Ovary (tissue), 9 donors: Measurements from ENCODE around the gene INPP5D. TPM values are rescaled to one million over a fixed set of nuclear protein-coding genes. Genes with fewer than 3 reads are reported as not detected.

Experiments used
- DNase-seq, 5 donors: peaks; one replicate each; pipeline ENCODE4 v3.0.0-alpha.2; 2019 to 2020
- H3K27ac ChIP-seq, 2 donors: fragments of 200-600 bp; one replicate each; pipeline versions ENCODE4 v1.5.1 to v1.8.0; 2019 to 2022
- H3K27me3 ChIP-seq: fragments of 200-600 bp; one replicate; pipeline ENCODE4 v1.8.0; 2022
- H3K36me3 ChIP-seq: fragments of 200-600 bp; sonication (generic); one replicate; pipeline ENCODE4 v1.5.1; 2019
- H3K4me1 ChIP-seq: one replicate; pipeline ENCODE4 v1.8.1; 2013; ENCODE audit warnings: mild to moderate bottlenecking, moderate library complexity; ENCODE audit not compliant: insufficient read depth
- H3K4me3 ChIP-seq: fragments of 200-600 bp; sonication (generic); one replicate; pipeline ENCODE4 v1.5.1; 2017
- H3K9me3 ChIP-seq, 2 donors: fragments of 200-600 bp in 1 of 2; sonication (generic) in 1 of 2; one replicate each; pipeline versions ENCODE4 v1.5.1 to v1.8.1; 2013 to 2019; ENCODE audit warnings: mild to moderate bottlenecking in 1 of 2, moderate library complexity in 1 of 2
- EP300 ChIP-seq: sonication (generic); formaldehyde crosslinking; IDR thresholded peaks from one replicate; pipeline ENCODE4 v1.6.1; 2017; ENCODE audit warnings: antibody characterized with exemption
- POLR2A ChIP-seq: fragments of 450-650 bp; IDR thresholded peaks from one replicate; pipeline ENCODE4 v1.6.1; 2017; ENCODE audit warnings: antibody characterized with exemption, mild to moderate bottlenecking, moderate library complexity
- WGBS, 3 donors: extraction: QIAGEN DNeasy Blood & Tissue Kit in 1 of 3; methylation state at CpG; one replicate each; pipeline versions ENCODE4 v1.1.5 to v1.1.7; 2013 to 2017; 5-methylcytosine and 5-hydroxymethylcytosine counted together
- intact Hi-C, 4 donors: fragments of 100-400 bp; cut with DNase I; formaldehyde crosslinking; loops; one replicate each; pipeline versions ENCODE4 v1.11.0 to v1.15.1; 2022 to 2023
- polyA plus RNA-seq, 2 donors: library from polyadenylated mRNA; stranded (reverse); fragments of 200-250 nt in 1 of 2; fragments of 350-450 nt in 1 of 2; fragmentation: Illumina TruSeq in 1 of 2; extraction: RNeasy Lipid Tissue Mini Kit (QIAGEN cat#74804) in 1 of 2; gene quantifications; one replicate each; pipeline ENCODE4 v1.2.3, GENCODE V29; 2013 to 2014
- total RNA-seq, 7 donors: library from RNA; depleted of rRNA in 2 of 7; stranded (reverse); fragments of >200 nt in 2 of 7; fragmentation: NEBNext Ultra II Directional in 3 of 7; extraction: Animal tissue kit (Norgen Biotek cat#: 25700) in 3 of 7; gene quantifications; one replicate each; pipeline versions ENCODE4 v1.1.0 to v1.2.4, GENCODE V29; 2016 to 2023
- TF ChIP-seq, protein P1 (sequence below), 3 donors: fragments of 450-650 bp in 2 of 3; fragments of 200-600 bp in 1 of 3; IDR thresholded peaks; one replicate each; pipeline versions ENCODE4 v1.5.1 to v1.8.0; 2016 to 2022; ENCODE audit warnings: antibody characterized with exemption in 3 of 3, mild to moderate bottlenecking in 1 of 3
- donor health status: DM: no; HTN: no; CAD: no; lungs with moderate emphysema.
- donor health status: DM: no; HTN: no; CAD: no.
- donor health status: Bipolar disorder and iron deficiency.
- donor health status: DM: yes; HTN: yes; CAD: no.
- donor health status: DM: no; HTN: no; CAD: no.
- donor health status: DM: yes; HTN: yes; CAD: no.

Gene INPP5D
- total and polyA plus RNA-seq, 9 donors: 4.1 to 14.4 (median 7.7) TPM

DNA sequence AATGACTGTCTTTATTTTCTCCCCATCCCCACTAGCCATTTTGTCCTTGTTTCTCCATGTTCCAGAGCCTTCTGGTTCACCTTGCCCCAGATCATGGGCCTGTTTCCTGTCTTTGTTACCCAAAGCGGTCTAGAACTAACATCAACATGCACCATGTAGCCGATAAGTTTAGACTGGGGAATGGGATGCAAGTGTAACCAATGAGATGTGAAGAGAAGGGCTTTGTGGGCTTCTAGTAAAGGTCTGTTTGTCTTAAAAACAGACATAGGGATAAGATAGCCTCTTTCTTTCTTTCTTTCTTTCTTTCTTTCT, 25.7 kb downstream of the INPP5D start:
- H3K4me1 ChIP-seq: no peaks in the 10 kb centered on the region
- no peak overlapping the region for H3K27ac ChIP-seq
- H3K36me3 ChIP-seq: no peaks in the 10 kb centered on the region
- TF ChIP-seq EP300: no peak
- TF ChIP-seq, protein P1, sequence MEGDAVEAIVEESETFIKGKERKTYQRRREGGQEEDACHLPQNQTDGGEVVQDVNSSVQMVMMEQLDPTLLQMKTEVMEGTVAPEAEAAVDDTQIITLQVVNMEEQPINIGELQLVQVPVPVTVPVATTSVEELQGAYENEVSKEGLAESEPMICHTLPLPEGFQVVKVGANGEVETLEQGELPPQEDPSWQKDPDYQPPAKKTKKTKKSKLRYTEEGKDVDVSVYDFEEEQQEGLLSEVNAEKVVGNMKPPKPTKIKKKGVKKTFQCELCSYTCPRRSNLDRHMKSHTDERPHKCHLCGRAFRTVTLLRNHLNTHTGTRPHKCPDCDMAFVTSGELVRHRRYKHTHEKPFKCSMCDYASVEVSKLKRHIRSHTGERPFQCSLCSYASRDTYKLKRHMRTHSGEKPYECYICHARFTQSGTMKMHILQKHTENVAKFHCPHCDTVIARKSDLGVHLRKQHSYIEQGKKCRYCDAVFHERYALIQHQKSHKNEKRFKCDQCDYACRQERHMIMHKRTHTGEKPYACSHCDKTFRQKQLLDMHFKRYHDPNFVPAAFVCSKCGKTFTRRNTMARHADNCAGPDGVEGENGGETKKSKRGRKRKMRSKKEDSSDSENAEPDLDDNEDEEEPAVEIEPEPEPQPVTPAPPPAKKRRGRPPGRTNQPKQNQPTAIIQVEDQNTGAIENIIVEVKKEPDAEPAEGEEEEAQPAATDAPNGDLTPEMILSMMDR (IDR thresholded peaks at IDR 0.05): no peak
- TF ChIP-seq POLR2A: no peak
- WGBS, 3 donors: 76 to 90% (median 88%) methylated on average over 2 of the region's 2 CpGs
- H3K27me3 ChIP-seq: no peaks in the 10 kb centered on the region
- no peak overlapping the region for H3K4me3 ChIP-seq
- no peaks in the 10 kb centered on the region for H3K9me3 ChIP-seq
- intact Hi-C loops: no loop called here
- no peak for DNase-seq

GRCh38 chr2:233087713-233088112, 27.6 kb downstream of the INPP5D start:
- no peaks in the 10 kb centered on the region for H3K27me3 ChIP-seq
- WGBS, 3 donors: 90 to 95% (median 92%) methylated on average over 7 of the region's 7 CpGs
- H3K27ac ChIP-seq: no peak overlapping the region
- no peak for DNase-seq
- intact Hi-C loops: no loop called here
- no peaks in the 10 kb centered on the region for H3K4me1 ChIP-seq
- H3K36me3 ChIP-seq: no peaks in the 10 kb centered on the region
- no peaks in the 10 kb centered on the region for H3K9me3 ChIP-seq
- no peak overlapping the region for H3K4me3 ChIP-seq
- TF ChIP-seq EP300 (no peak), POLR2A (no peak)
- TF ChIP-seq, protein P1 (IDR thresholded peaks at IDR 0.05): no peak

- intact Hi-C loops: no loop called here
- no peak for DNase-seq
- TF ChIP-seq EP300: no peak
- TF ChIP-seq, protein P1 (IDR thresholded peaks at IDR 0.05): no peak
- no peaks in the 10 kb centered on the region for H3K27me3 ChIP-seq
- no peak overlapping the region for H3K4me3 ChIP-seq
- 77 to 85% (median 84%) methylated on average over 8 of the region's 8 CpGs for WGBS, 3 donors
- H3K36me3 ChIP-seq: no peaks in the 10 kb centered on the region
- H3K9me3 ChIP-seq: no peaks in the 10 kb centered on the region
- H3K27ac ChIP-seq: no peak overlapping the region
- H3K4me1 ChIP-seq: no peaks in the 10 kb centered on the region
These were observed 28.8 kb downstream of the INPP5D start for GRCh38 chr2:233088972-233089345.

GRCh38 chr2:233089851-233090250, 29.7 kb downstream of the INPP5D start:
- H3K27me3 ChIP-seq: no peaks in the 10 kb centered on the region
- no peaks in the 10 kb centered on the region for H3K36me3 ChIP-seq
- no peak for DNase-seq
- H3K4me1 ChIP-seq: no peaks in the 10 kb centered on the region
- H3K9me3 ChIP-seq: no peaks in the 10 kb centered on the region
- H3K27ac ChIP-seq: no peak overlapping the region
- H3K4me3 ChIP-seq: no peak overlapping the region
- no peak for TF ChIP-seq EP300
- TF ChIP-seq POLR2A: no peak
- TF ChIP-seq, protein P1 (IDR thresholded peaks at IDR 0.05): no peak
- intact Hi-C loops: no loop called here
- 91 to 94% (median 92%) methylated on average over 11 of the region's 11 CpGs for WGBS, 3 donors

DNA sequence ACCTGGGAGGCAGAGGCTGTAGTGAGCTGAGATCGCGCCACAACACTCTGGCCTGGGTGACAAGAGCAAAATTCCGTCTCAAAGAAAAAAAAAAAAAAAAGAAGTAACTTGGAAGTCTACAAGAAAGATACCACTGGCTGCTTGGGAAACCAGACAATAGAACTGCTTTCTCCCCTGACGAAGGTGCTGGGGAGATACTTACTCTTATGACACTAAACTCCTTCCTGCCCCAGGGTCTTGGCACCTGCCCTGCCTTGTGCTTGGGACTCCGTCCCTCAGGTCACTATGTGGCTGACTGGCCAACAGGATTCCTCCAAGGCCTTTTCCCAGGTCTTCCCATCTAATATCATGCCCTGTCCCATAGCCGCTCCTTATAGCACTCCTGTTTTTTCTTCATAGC, 30.7 kb downstream of the INPP5D start:
- H3K27me3 ChIP-seq: no peaks in the 10 kb centered on the region
- no peak overlapping the region for H3K4me3 ChIP-seq
- intact Hi-C loops: no loop called here
- H3K36me3 ChIP-seq: no peaks in the 10 kb centered on the region
- no peak for DNase-seq
- no peaks in the 10 kb centered on the region for H3K4me1 ChIP-seq
- 84 to 92% (median 88%) methylated on average over 6 of the region's 6 CpGs for WGBS, 3 donors
- no peak overlapping the region for H3K27ac ChIP-seq
- H3K9me3 ChIP-seq: no peaks in the 10 kb centered on the region
- TF ChIP-seq, protein P1 (IDR thresholded peaks at IDR 0.05): no peak
